ENCODE results near the gene ECHS1. TPM values are rescaled to one million over a fixed set of nuclear protein-coding genes. Genes with fewer than 3 reads are reported as not detected.

ECHS1 gene
- total RNA-seq, 4 donors from 2014 or later, result 106 to 317 (median 123) TPM

- no peak for TF ChIP-seq CTCF (IDR thresholded peaks at IDR 0.05; ENCODE audit: low read depth)
Observed at GRCh38 chr10:133372507-133372906, 647 bp downstream of the ECHS1 start.

DNA sequence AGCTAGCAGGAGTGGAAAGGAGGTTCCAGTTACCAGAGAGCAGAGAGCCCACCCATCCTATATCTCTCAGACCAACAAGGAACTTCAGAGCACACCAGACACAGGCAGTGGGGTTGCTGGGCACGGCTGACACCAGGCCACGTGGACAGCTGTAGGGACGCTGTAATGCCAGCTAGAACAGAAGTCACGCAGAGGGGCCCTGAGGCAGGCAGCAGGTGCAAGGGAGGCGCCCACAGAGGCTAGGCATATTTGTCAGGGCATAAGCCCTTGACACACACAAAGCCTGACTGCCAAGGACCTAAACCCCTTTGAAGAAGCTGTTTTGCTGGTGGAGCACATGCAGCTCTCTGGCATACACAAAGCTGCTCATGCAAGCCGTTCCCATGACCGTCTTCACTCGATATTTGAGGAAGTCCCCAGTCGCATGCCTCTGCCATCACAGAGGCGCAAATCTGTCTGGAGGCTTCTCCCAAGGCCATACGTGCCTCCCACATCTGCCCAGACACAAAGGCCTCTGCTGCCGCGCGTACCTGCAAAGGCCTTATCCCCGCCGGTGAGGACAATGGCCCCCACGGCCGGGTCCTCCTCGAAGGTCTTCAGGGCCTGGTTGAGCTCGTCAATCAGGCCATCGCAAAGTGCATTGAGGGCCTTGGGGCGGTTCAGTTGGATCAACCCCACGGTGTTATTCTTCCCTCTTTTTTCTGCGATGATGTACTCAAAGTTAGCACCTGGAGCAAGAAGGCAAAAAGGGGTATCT is 2.9 kb downstream of the ECHS1 start:
- no peak for TF ChIP-seq CTCF (IDR thresholded peaks at IDR 0.05; ENCODE audit: low read depth)

DNA sequence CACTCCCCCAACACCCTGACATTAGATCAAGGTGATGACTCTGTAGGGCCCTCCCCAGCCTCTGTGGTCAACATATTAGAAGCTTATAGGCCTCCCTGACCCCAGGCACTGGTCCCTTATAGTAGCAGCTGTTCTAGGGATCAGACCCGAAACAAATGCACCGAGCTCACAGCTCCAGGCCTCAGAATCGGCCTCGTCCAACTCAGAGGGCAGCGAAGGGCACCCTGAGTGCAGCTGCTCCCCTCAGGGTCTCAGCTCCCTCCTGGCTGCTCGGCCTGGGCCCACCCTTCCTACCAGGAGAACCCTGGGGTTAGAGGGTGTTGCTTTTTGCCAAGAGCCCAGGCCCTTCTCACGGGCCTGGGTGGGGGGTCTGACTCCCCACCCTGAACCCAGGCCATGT is 5.0 kb downstream of the ECHS1 start:
- no peak for TF ChIP-seq CTCF (IDR thresholded peaks at IDR 0.05; ENCODE audit: low read depth)

DNA sequence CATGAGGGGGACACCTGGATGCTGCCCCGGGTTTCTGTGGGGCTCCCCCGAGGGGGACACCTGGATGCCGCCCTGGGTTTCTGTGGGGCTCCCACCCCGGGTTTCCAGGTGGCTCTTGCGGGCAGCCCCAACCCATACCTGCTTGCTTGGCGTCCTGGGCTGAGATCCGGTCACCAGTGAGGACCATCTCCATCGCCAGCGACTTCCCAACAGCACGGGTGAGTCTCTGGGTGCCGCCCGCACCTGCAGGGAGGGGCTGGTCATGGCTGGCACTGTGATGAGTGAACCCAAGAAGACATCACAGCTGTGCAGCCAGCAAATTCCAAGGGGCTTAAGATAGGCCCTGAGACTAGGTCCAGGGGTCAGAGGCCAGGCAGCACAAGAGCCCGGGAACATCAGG is 6.4 kb downstream of the ECHS1 start:
- TF ChIP-seq CTCF (IDR thresholded peaks at IDR 0.05; ENCODE audit: low read depth), result no peak

DNA sequence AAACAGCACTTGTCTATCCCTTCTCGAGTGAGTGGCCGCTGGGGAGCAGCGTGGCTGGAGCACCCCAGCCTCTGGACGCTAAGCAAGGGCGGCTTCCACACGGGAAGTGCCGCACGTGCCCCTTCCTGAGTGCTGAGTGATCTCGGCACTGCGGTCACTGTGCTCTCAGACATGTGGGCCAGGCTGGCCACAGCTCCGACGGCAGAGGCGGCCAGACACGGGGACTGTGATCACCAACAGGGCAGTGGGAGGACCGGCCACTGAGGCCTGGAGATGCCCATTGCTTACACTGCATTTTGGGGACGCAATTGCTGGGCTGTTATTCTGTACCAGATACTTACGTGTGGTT is 7.0 kb downstream of the ECHS1 start:
- TF ChIP-seq CTCF (IDR thresholded peaks at IDR 0.05; ENCODE audit: low read depth), result no peak

DNA sequence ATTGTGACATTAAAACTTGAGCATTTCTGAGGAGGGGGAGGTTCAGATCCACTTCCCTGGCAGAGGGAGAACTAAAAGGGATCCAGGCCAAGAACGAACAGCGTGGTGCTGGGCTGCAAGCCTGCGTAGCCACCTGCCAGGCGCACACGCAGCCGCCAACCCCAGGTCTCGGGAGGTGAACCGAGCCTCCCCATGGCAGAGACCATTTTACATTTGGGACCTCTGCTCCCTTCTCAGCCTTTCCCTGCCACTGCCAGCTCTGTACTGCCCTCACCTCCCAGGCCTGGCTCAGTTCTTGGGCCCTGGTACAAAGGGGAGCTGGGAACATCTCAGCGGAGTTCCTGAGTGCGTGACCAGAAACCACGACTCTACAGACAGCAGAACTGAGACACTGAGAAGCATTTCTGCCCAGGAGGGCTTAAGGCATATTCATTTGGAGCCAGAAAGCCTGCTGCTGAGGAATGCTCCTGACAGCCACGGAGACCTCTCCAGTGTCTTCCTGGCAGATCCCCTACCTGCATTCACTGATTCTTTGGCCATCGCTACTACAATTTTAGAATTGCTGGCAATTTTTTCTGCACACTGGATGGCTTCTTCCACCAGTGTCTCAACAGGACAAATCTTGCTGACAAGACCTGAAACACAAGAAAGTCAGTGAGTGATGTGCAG is 7.6 kb downstream of the ECHS1 start:
- no peak for TF ChIP-seq CTCF (IDR thresholded peaks at IDR 0.05; ENCODE audit: low read depth)

DNA sequence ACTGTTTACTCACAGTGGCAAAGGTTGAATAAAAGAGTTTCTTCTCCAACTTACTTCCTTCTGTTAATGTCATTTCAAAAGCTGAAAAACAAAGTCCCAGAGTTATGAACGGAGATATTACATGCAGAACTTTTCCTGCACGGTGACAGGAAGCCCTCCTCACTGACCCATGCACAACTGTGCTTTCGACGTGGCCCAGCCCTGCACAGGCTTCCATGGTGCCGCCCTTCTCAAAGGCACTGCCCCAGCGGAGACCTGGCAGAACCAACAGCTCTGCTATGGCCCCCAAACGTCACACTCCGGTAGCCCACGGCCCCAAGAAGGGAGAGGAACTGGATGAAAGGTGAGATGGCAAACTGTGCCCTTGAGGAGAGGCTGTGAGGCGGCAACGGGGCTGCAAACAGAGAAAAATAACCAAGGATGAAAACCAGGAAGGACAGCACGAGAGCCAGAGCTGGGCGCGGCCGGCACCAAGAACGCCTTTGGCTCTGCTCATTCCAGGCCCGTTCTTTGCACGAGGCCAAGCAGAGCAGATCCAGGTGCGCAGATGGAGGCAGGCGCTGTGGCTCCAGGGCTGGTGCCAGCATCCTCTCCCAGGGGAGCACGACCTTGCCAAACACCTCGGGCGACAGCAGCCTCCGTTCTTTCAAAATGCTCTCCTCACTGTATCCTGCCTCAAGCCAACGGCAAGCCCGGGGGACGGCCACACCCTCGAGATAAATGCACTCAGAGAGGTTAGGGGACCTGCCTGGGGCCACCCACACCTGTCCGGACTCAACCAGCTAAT is 8.3 kb downstream of the ECHS1 start:
- no peak for TF ChIP-seq CTCF (IDR thresholded peaks at IDR 0.05; ENCODE audit: low read depth)

All from subcutaneous adipose tissue (tissue), 4 donors.